Cardiac muscle cell (in vitro differentiated cells and primary cell): ENCODE measurements around the gene MVD. TPM values are rescaled to one million over a fixed set of nuclear protein-coding genes. Genes with fewer than 3 reads are reported as not detected.

Experiments
- DNase-seq, 2 donors: peaks; one replicate each; pipeline versions ENCODE4 v3.0.0 to v3.0.0-alpha.2; 2010 to 2017; ENCODE audit warnings: low read depth in 1 of 2, low spot score in 1 of 2
- H3K27ac ChIP-seq: fragments of 200-600 bp; sonication (generic); 2 replicates; pipeline ENCODE4 v1.5.1; 2016
- H3K27me3 ChIP-seq: fragments of 200-600 bp; sonication (generic); 2 replicates; pipeline ENCODE4 v1.6.0; 2016; ENCODE audit warnings: control low read depth
- H3K36me3 ChIP-seq: fragments of 200-600 bp; sonication (generic); 2 replicates; pipeline ENCODE4 v1.5.1; 2016; ENCODE audit warnings: control low read depth
- H3K4me1 ChIP-seq: fragments of 200-600 bp; sonication (generic); 2 replicates; pipeline ENCODE4 v1.8.1; 2017; ENCODE audit warnings: low read depth, mild to moderate bottlenecking, mixed run types
- H3K4me3 ChIP-seq: fragments of 200-600 bp; sonication (generic); 2 replicates; pipeline ENCODE4 v1.5.1; 2016; ENCODE audit warnings: mild to moderate bottlenecking
- H3K9me3 ChIP-seq: fragments of 200-600 bp; sonication (generic); 2 replicates; pipeline ENCODE4 v1.5.1; 2017; ENCODE audit warnings: low read depth, mild to moderate bottlenecking, control low read depth
- CTCF ChIP-seq: IDR thresholded peaks from 2 replicates; pipeline ENCODE4 v1.5.1; 2012; ENCODE audit warnings: low read depth, mild to moderate bottlenecking, low read length
- polyA plus RNA-seq: library from polyadenylated mRNA; unstranded; fragments of >200 nt; fragmentation: Nextera tagmentation; extraction: Ambion mirVana; gene quantifications from 2 replicates; pipeline ENCODE4 v1.2.1, GENCODE V29; 2016
- total RNA-seq: library from RNA; depleted of rRNA; stranded (reverse); fragments of >200 nt; gene quantifications from 2 replicates; pipeline ENCODE4 v1.2.3, GENCODE V29; 2016

Gene MVD
- total and polyA plus RNA-seq, 2 experiments from 2014 or later = 65.0 to 192 TPM

- H3K4me3 ChIP-seq = no peak overlapping the region
- peaks cover 10% of the 10 kb centered on the region for H3K27me3 ChIP-seq
- DNase-seq = no peak
These were observed 21.8 kb upstream of the MVD start for GRCh38 chr16:88684569-88685155.

GRCh38 chr16:88681709-88682451 is 19.0 kb upstream of the MVD start:
- Histone ChIP-seq H3K27ac (no peak overlapping the region), H3K36me3 (no peaks in the 10 kb centered on the region), H3K9me3 (no peaks in the 10 kb centered on the region), H3K4me1 (no peaks in the 10 kb centered on the region), H3K27me3 (peaks cover 10% of the 10 kb centered on the region), H3K4me3 (no peak overlapping the region)
- TF ChIP-seq CTCF = no peak
- peak in 1 of 2 donors; percentile 16 for DNase-seq

More at GRCh38 chr16:88684569-88685155, 21.8 kb upstream of the MVD start:
- H3K36me3 ChIP-seq = no peaks in the 10 kb centered on the region
- no peaks in the 10 kb centered on the region for H3K9me3 ChIP-seq
- peaks cover 13% of the 10 kb centered on the region for H3K4me1 ChIP-seq
- no peak overlapping the region for H3K27ac ChIP-seq
- TF ChIP-seq CTCF = no peak

GRCh38 chr16:88681084-88681680 is 18.3 kb upstream of the MVD start:
- H3K9me3 ChIP-seq = no peaks in the 10 kb centered on the region
- H3K27ac ChIP-seq = no peak overlapping the region
- peaks cover 10% of the 10 kb centered on the region for H3K27me3 ChIP-seq
- H3K36me3 ChIP-seq = no peaks in the 10 kb centered on the region
- H3K4me3 ChIP-seq = no peak overlapping the region
- DNase-seq = no peak
- peak; percentile 19 for TF ChIP-seq CTCF
- no peaks in the 10 kb centered on the region for H3K4me1 ChIP-seq

DNA sequence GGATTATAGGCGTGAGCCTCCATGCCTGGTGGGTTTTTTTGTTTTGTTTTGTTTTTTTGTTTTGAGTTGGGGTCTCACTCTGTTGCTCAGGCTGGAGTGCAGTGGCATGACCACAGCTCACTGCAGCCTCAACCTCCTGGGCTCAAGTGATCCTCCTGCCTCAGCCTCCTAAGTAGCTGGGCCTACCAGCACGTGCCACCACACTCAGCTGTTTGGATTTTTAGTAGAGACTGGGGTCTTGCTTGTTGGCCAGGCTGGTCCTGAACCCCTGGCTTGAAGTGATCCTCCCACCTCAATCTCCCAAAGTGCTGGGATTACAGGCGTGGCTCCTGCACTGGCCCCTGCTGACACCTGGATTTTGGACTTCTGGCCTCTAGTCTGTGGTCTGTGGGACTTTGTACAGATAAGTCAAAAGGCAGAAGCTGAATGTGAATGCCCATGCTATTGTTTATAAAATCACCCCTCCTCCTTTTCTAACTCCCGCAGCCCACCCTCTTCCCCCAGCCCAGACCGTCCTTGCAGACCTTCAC is 17.7 kb upstream of the MVD start:
- no peaks in the 10 kb centered on the region for H3K4me1 ChIP-seq
- no peak for DNase-seq
- no peak for TF ChIP-seq CTCF
- H3K27me3 ChIP-seq = peaks cover 7% of the 10 kb centered on the region
- no peaks in the 10 kb centered on the region for H3K9me3 ChIP-seq
- H3K4me3 ChIP-seq = no peak overlapping the region
- H3K27ac ChIP-seq = no peak overlapping the region
- no peaks in the 10 kb centered on the region for H3K36me3 ChIP-seq

- Histone ChIP-seq H3K27ac (no peak overlapping the region), H3K9me3 (no peaks in the 10 kb centered on the region), H3K36me3 (no peaks in the 10 kb centered on the region), H3K27me3 (no peaks in the 10 kb centered on the region), H3K4me3 (no peak overlapping the region), H3K4me1 (peaks cover 11% of the 10 kb centered on the region)
- TF ChIP-seq CTCF = no peak
- DNase-seq = no peak
These were observed 15.5 kb upstream of the MVD start for GRCh38 chr16:88678224-88678979.
